GM19324 (cell line): ENCODE results near the gene SH3RF3.

Experiments
- ATAC-seq: cut with Tn5 transposase; IDR thresholded peaks from one replicate; pipeline ENCODE4 v1.9.1; 2021; ENCODE audit warnings: mild to moderate bottlenecking, moderate library complexity; ENCODE audit not compliant: unreplicated experiment, low FRiP score

The SH3RF3 gene

GRCh38 chr2:109497911-109498870, 369.2 kb downstream of the SH3RF3 start:
- ATAC-seq: no peak

DNA sequence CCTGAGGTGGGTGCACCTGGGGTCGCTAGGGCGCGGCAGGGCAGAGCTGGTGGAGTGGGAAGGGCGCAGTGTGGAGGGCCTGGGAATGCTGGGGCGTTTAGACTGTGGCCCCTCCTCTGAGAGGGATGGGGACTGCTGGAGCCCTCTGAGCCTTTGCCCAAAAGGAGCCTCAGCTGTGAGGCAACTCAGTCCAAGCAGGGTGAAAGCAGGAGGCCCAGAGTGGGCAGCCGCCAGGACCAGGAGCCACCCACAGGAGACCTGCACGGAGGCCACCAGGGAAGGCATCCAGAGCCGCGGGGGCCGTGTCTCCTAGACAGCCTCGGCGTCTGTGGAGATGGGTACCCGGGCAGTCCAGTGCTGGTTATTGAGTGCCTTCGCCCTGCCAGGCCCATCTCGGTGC, 369.9 kb downstream of the SH3RF3 start:
- no peak for ATAC-seq

DNA sequence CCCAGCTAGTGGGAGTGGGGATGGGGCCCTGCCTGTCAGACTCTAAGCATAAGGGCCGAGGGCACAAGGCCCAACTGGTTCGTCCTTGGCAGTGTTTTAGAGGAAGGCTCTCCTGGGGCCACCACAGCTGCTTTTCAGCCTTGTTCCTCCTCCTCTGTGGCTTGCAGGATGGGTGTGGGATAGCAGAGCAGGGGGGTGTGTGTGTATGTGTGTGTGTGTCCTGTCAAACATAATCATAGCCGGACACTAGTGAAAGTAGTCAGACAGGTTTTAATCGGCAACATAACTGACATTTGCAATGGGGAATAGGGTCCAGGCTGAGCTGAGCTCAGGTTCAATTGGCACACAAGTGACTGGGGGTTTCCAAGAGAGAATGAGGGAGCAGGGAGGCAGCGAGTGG, 370.6 kb downstream of the SH3RF3 start:
- ATAC-seq: no peak

DNA sequence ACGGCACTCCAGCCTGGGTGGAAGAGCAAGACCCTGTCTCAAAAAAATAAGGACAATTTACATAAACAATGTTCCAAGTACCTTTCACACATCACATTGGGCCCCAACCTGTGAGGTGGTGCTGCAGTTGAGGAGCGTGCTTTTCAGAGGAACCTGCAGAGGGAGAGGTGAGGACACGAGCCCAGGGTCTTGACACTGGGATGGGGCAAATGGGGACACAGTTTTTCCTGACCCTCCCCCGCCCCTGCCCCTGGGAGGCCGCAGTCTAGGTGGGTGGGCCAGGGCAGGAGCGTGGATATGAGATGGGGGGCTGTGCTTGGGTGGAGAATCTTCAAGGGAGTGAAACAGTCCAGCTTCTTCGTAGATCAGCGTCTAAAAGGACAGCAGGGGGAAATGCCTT, 371.9 kb downstream of the SH3RF3 start:
- no peak for ATAC-seq

- no peak for ATAC-seq
These were observed 372.5 kb downstream of the SH3RF3 start for GRCh38 chr2:109501461-109501860.

DNA sequence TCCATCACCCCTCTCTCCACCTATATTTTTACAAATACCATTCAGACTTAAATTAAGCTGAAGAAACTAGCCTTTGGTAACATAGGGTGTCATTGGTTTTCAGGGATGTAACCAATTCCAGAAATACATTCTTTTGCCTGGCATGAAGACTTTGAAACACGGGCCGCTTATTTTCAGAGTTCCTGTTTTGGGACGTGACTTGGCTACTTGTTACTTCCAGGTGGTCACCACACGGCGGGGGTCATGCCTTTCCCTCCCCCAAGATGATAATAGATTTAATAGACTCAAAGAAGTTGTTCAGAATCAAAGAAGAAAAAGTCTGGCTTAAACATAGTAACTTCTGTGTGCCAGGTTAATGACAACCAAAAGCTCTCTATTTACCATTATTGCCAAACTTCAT, 374.2 kb downstream of the SH3RF3 start:
- no peak for ATAC-seq

DNA sequence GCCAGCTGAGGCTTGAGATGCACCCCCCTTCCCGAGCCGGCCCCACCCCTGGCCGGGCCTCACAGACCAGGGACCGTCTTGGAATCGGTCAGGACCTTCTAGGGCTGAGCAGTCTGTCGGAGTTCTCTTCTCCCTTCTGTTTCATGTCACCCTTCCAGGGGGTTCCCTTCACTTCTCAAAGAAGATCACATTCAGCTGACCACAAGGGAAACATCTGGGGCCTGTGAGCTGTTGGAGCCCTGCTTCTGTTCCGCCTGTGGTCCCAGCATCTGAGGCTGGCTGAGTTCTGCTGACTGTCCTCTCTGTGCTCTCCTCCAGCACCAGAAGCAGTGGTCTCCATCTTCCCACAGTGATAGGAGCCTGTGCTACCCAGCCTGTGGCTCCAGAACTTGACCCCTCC, 378.2 kb downstream of the SH3RF3 start:
- no peak for ATAC-seq

DNA sequence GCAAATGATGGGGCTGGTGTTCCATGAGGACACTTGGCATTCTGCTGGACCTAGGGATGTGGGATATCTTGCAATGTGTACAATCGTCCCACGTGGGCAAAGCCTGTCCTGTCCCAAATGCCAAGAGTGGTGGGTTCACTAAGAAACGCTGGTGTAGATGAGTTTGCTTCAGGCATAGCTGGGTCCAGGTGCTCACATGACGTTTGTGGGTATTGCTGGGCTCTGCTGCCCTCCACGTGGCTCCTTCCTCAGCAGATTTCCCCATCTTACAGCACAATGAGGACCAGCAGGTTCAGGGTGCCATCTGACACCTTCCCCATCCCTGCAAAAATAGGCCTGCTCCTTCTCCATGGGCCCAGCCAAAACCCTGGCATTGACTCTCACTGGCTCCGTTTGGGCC, 378.8 kb downstream of the SH3RF3 start:
- no peak for ATAC-seq

DNA sequence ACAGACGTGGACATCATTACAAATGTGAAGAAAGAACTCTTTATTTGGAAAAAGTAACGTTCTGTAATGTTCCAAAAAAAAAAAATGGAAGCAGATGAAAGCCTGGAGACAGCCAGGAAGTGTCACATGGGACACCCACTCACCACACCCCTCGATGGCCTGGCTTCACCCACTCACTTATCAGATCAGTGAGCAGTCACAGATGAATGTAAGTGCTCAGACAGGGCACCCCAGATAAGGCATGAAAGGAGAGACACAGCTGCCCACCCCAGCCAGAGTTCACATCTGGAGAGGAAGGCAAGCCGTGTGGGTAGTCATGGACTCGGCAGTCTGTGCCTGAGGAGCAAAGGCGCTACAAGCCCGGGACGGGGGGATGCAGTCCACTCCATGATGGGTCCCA, 379.6 kb downstream of the SH3RF3 start:
- no peak for ATAC-seq

DNA sequence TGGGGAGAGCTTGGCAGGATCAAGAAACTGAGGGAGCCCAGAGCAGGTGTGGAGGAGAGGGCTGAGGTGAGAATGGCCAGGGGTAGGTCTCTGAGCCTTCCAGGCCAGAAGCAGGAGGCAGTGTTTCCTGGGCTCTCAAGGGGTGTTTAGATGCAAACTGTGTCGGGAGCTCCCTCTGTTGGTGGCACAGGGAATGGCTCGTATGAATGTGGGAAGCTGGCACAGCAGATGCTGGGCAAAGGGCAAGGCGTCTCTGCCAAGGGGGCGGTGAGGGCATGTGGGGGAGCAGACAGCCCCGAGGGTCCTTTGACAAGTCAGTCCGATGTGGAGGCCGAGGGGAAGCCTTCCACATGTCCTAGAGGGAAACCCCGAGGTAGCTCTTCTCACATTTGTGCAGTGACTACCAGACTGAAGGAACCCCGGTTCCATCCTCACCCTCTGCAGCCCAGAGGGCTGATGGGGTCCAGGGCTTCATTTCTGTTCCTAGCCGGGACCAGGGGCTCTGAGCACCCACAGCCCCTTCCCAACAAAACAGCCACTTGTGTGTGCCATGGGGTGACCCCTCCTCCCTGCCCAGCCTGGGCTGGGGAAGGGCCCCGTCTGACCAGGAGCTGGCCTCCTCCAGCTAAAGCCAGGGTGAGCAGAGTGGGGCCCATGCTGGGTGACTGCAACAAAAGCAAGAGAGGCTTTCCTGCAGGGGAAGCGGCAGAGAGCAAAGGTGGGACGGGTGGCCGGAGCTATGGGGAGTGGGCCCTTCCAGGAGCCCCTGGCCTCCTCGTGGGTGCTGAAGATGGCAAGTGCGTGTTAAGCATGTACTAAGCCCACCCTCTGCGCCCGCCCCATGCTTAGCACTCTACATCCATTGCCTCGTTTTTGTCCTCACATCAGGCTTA, 381.4 kb downstream of the SH3RF3 start:
- ATAC-seq: no peak

DNA sequence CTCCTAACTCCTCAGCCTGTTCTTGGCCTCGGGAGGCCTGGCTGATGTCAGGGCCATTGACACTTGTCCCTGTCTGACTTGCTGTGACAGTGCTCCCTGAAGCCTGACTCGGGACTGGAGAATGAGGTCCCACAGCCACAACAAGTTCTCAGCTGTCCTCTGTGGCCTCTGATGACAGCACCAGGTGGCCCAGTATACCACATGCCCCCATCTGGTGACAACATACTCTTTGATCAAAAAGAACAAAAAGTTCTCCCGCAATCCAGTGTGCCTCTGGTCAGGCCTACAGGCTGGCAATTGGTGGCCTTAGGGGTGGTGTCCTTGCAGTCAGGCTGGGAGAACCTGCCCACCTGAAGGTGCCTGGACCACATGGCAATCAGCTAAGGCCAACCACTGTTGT, 382.2 kb downstream of the SH3RF3 start:
- no peak for ATAC-seq

- ATAC-seq: no peak
These were observed 383.1 kb downstream of the SH3RF3 start for GRCh38 chr2:109512076-109512475.

GRCh38 chr2:109513230-109513629, 384.2 kb downstream of the SH3RF3 start:
- no peak for ATAC-seq

GRCh38 chr2:109513749-109514588, 385.0 kb downstream of the SH3RF3 start:
- peak; percentile 37 for ATAC-seq

DNA sequence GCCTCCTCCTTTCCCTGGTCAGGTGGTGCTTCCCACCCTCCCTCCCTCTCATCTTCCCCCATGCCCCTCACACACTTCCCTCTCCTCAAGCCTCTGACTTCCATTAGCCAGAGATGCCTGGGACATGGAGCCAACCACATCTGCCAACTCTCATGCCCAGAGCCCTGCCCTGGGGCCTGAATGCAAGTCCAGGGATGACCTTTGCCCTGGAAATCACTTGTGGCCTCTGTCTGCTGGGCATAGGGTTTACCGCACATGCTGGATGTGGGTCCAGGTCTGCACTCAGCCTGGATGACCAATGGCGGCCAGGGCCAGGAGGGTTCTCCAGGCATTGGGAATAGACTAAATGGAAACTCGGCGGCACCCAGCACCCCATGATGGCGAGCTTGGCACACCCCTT, 385.9 kb downstream of the SH3RF3 start:
- no peak for ATAC-seq

DNA sequence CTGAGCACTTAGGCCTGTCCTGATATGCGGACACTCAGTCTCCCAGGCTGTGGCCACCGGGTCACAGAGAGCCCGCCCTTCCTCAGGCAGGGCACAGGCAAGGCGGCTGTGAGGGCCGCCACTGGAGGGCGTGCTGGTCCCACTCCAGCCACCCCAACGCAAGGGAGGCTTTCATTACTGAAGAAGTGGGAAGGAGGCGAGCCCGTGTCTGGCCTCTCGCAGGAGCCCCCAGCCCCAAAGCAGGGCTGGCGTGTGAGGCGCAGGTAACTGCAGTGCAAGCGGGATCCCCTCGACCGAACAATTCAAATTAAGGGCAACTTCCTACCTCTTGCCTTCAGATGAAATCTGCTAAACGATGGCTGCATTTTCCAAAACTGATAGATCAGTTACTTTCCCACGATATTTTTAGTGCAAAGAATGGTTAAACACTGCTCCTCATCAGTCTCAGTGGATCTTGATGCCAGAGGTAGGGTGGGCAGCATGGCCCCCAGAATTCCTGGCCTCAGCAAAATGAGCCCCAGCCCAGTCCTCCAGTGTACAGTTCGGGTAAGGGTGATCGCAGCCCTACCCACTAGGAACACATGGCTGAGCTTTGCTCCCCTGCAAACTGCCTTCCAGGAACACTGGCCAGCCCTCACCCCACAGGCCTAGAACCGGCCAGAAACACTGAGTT, 387.6 kb downstream of the SH3RF3 start:
- ATAC-seq: no peak

- no peak for ATAC-seq
These were observed 388.3 kb downstream of the SH3RF3 start for GRCh38 chr2:109517118-109517889.

DNA sequence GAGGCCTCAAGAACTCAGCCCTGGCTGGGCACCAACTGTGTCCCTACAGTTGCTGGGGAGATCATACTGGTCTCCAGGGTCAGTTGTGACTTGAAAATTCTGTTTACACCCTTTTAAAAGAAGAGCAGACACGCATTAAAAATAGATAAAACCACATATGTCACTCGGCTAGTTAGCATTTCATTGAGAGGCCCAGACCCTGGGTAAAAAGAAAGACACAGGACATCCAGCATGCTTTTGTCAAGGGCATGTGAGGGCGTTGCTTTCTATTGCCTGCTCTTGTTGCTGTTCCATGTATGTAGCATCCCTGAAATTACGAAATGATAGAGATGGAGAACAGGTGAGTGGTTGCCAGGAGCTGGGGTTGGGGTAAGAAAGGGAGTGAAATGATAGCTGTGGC, 390.5 kb downstream of the SH3RF3 start:
- ATAC-seq: no peak
